Measurements from ENCODE around the gene TSHR. TPM values are rescaled to one million over a fixed set of nuclear protein-coding genes. Genes with fewer than 3 reads are reported as not detected.
A peak's percentile ranks its signal among the peaks of the same experiment; 100 is the strongest.

The TSHR gene
- total and polyA plus RNA-seq, 2 of the 13 experiments (the other 11 are each of a cell fraction or from before 2014, with no cell fraction given), result not detected

DNA sequence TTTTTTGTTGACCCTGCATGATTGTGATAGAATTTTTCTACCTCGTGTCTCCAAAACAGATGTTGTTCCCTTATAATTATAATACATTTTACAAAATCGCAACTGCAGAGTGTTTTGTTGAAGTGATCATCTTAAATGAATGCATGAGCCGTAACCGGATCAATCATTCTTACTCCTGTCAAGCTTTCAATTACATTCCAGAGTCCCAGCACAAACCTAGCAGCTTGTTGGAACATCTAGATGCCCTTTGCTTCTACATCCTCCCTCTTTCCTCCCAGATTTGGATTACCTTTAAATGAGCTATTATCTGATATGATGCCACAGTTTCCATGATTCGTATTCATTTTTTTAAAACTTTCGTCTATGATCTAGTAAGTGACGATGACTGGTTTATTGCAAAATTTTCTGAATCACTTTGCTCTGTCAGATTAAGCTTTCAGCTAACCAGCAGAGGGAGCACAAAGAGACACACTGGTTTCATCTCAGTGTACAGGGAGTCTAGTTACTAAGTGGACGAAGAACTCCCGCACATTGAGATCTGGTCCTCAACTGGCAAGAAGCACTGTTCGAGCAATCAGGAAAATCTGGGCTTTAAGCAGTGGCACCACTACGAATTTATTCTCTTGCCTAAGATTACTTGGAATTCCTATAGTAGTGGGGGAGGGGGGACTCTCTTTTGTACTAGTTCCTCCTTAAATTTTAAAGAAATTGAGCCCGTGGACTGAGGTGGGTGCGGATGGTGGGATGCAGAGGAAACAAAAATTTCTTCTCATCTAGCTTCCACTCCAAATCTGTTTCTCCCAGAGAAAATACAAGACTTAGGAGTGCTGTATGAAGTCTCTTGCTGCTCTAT, 40.9 kb downstream of the TSHR start (continued):
- TF ChIP-seq BCLAF1 (IDR thresholded peaks at IDR 0.05), result no peak
- no peak for TF ChIP-seq ZNF687 (CRISPR knock-in tag; IDR thresholded peaks at IDR 0.05)
- TF ChIP-seq ARNTL (CRISPR knock-in tag; IDR thresholded peaks at IDR 0.05), result no peak
- TF ChIP-seq ZNF407 (CRISPR knock-in tag; IDR thresholded peaks at IDR 0.05; ENCODE audit: not compliant biosample characterization), result no peak
- no peak for TF ChIP-seq ZNF629 (CRISPR knock-in tag; conservative IDR thresholded peaks at IDR 0.05)
- TF ChIP-seq ZNF30 (CRISPR knock-in tag; IDR thresholded peaks at IDR 0.05), result no peak
- TF ChIP-seq, protein P1, sequence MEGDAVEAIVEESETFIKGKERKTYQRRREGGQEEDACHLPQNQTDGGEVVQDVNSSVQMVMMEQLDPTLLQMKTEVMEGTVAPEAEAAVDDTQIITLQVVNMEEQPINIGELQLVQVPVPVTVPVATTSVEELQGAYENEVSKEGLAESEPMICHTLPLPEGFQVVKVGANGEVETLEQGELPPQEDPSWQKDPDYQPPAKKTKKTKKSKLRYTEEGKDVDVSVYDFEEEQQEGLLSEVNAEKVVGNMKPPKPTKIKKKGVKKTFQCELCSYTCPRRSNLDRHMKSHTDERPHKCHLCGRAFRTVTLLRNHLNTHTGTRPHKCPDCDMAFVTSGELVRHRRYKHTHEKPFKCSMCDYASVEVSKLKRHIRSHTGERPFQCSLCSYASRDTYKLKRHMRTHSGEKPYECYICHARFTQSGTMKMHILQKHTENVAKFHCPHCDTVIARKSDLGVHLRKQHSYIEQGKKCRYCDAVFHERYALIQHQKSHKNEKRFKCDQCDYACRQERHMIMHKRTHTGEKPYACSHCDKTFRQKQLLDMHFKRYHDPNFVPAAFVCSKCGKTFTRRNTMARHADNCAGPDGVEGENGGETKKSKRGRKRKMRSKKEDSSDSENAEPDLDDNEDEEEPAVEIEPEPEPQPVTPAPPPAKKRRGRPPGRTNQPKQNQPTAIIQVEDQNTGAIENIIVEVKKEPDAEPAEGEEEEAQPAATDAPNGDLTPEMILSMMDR (CRISPR knock-in tag; IDR thresholded peaks at IDR 0.05), result peak; percentile 78
- no peak for TF ChIP-seq ZNF619 (CRISPR knock-in tag; IDR thresholded peaks at IDR 0.05)
- TF ChIP-seq ZMAT3 (CRISPR knock-in tag; conservative IDR thresholded peaks at IDR 0.05), result no peak
- TF ChIP-seq SMC3 (IDR thresholded peaks at IDR 0.05; ENCODE audit: low read length), result peak; percentile 86
- no peak for TF ChIP-seq ZNF260 (CRISPR knock-in tag; IDR thresholded peaks at IDR 0.05; ENCODE audit: borderline replicate concordance, low read depth)

Data from HepG2 (cell line).